Measurements from ENCODE around the gene UQCR11. TPM values are rescaled to one million over a fixed set of nuclear protein-coding genes. Genes with fewer than 3 reads are reported as not detected.

The UQCR11 gene
- total and polyA plus RNA-seq, 2 of the 8 experiments (the other 6 are each of a cell fraction or from before 2014, with no cell fraction given) = 162 to 171 TPM

- POLR2A ChIA-PET (ENCODE audit: partially characterized antibody) = interaction anchor here (0.9 to 1.7 kb wide), 3 partner anchors 20 to 35 kb away, joined by 3 to 4 read pairs (median 3); no protein-coding TSS in a partner anchor
- H3K23me2 ChIP-seq (ENCODE audit: low read depth, low read length) = peaks cover 4% of the 10 kb centered on the region; the same call in 1 of the 2 replicates
- H3K27ac ChIP-seq (ENCODE audit: low read depth, low read length) = no peak overlapping the region
- FAIRE-seq = no peak
- H3K36me3 ChIP-seq (ENCODE audit: control insufficient read depth in 2 of 4, insufficient read depth in 4 of 4, low read length in 3 of 4) = peaks cover 34 to 54% (median 45%) of the 10 kb centered on the region in 4 experiments
- no peak overlapping the region for H2AK5ac ChIP-seq (ENCODE audit: low read depth, low read length)
- H3K9ac ChIP-seq (replicated peaks in 1 of 4; ENCODE audit: extremely low read depth in 1 of 4, low read depth in 3 of 4, low read length in 3 of 4) = no peak overlapping the region
- H3K56ac ChIP-seq (replicated peaks; ENCODE audit: insufficient read length, low read depth, low read length) = no peak overlapping the region
- H2BK12ac ChIP-seq (ENCODE audit: low read depth, low read length) = no peak overlapping the region
- H3K9me3 ChIP-seq (ENCODE audit: insufficient read depth in 2 of 2, low read depth in 1 of 2, low read length in 1 of 2) = no peaks in the 10 kb centered on the region
- no peak overlapping the region for H3K18ac ChIP-seq (ENCODE audit: extremely low read depth, low read length)
- H2BK5ac ChIP-seq (ENCODE audit: low read depth, low read length) = no peak overlapping the region
- H3K4me1 ChIP-seq (replicated peaks in 1 of 4; ENCODE audit: control insufficient read depth in 3 of 4, insufficient read depth in 4 of 4, low read length in 3 of 4) = peaks cover 0 to 6% (median 3%) of the 10 kb centered on the region in 4 experiments; a peak in 6 of 7 replicates
- no peak overlapping the region for H4K91ac ChIP-seq (replicated peaks; ENCODE audit: insufficient read length, low read length)
- no peak overlapping the region for H3K23ac ChIP-seq (ENCODE audit: insufficient read length)
- CTCF ChIA-PET (ENCODE audit: partially characterized antibody) = interaction anchor here (1.1 kb wide), 2 partner anchors 9 to 171 kb away, joined by 3 to 4 read pairs; no protein-coding TSS in a partner anchor
- TF ChIP-seq ZNF274 (IDR thresholded peaks at IDR 0.05; ENCODE audit: borderline replicate concordance, extremely low read depth, low read length) (no peak), EZH2 (IDR thresholded peaks at IDR 0.05; ENCODE audit: low read depth, low read length, severe bottlenecking) (no peak), BCL11A (IDR thresholded peaks at IDR 0.05; ENCODE audit: low read depth in 2 of 2, low read length in 2 of 2) (no peak), SP4 (IDR thresholded peaks at IDR 0.05; ENCODE audit: low read length) (no peak), TCF12 (IDR thresholded peaks at IDR 0.05; ENCODE audit: low read depth, low read length) (no peak)
- DNase-seq (ENCODE audit: low read depth in 1 of 2, low spot score in 2 of 2) = no peak
- H3K79me1 ChIP-seq (ENCODE audit: low read depth, low read length) = no peaks in the 10 kb centered on the region; the same call in 1 of the 2 replicates
- H2BK15ac ChIP-seq (ENCODE audit: low read length) = no peak overlapping the region
- WGBS, 2 experiments (ENCODE audit: extremely low coverage in 1 of 2, insufficient coverage in 1 of 2, insufficient read length in 1 of 2, insufficient replicate concordance in 2 of 2, low coverage in 1 of 2, low lambda C conversion rate in 2 of 2, missing lambda C conversion rate in 1 of 2) = 82% methylated on average over 10 of the region's 11 CpGs; no CpG with 5 or more reads in 1 of the 2 experiments
- H3K27me3 ChIP-seq (replicated peaks in 1 of 4; ENCODE audit: control insufficient read depth in 3 of 4, extremely low read depth in 1 of 4, insufficient read depth in 3 of 4, low read length in 3 of 4) = no peaks in the 10 kb centered on the region
- no peak overlapping the region for H4K5ac ChIP-seq (ENCODE audit: insufficient read length, low read depth, low read length)
- H2AFZ ChIP-seq (ENCODE audit: low read length) = no peak overlapping the region
- no peak overlapping the region for H3K4me3 ChIP-seq (ENCODE audit: extremely low read depth in 1 of 4, insufficient read depth in 2 of 4, low read depth in 3 of 4, low read length in 4 of 4)
- H3K79me2 ChIP-seq (ENCODE audit: control insufficient read depth in 1 of 2, insufficient read depth in 2 of 2, low read length in 2 of 2) = no peaks in the 10 kb centered on the region
- peaks cover 11 to 28% of the 10 kb centered on the region in 2 experiments for H4K20me1 ChIP-seq (replicated peaks in 1 of 2; ENCODE audit: control insufficient read depth in 1 of 2, insufficient read depth in 2 of 2, low read length in 2 of 2)
- no peak overlapping the region for H3K4ac ChIP-seq (replicated peaks; ENCODE audit: insufficient read length, low read depth, low read length)
- no peak overlapping the region for H2BK20ac ChIP-seq (ENCODE audit: low read length)
- H4K8ac ChIP-seq (ENCODE audit: extremely low read depth, insufficient read depth, low read length) = no peak overlapping the region
- H3K14ac ChIP-seq (ENCODE audit: insufficient read length) = no peak overlapping the region
- no peak overlapping the region for H2BK120ac ChIP-seq (replicated peaks; ENCODE audit: low read depth, low read length)
- no peak overlapping the region for H3K4me2 ChIP-seq (ENCODE audit: insufficient read depth in 1 of 2, low read depth in 2 of 2, low read length in 2 of 2)
Measured at GRCh38 chr19:1610579-1610978, 5.3 kb upstream of the UQCR11 start.
